Stimulated activated CD8-positive, alpha-beta memory T cell treated with anti-CD3 and anti-CD28 coated beads, Interleukin-7, amount 100 ng/mL, for 48 hours (primary cell): ENCODE measurements around the gene USP28.
"Not testable (repeated sequence)": the region's sequence is repeated elsewhere in the genome, so short reads cannot be mapped to it uniquely, and the experiment has no call there.

Experiments used
- DNase-seq, 2 donors: peaks; one replicate each; pipeline ENCODE4 v3.0.0-alpha.2; 2020; ENCODE audit warnings: low read depth in 1 of 2; ENCODE audit errors: extremely low read depth in 1 of 2

USP28 gene

GRCh38 chr11:113840932-113841664 is 34.3 kb downstream of the USP28 start:
- no peak for DNase-seq

- no peak for DNase-seq
These were observed 35.5 kb downstream of the USP28 start for GRCh38 chr11:113839842-113840241.

GRCh38 chr11:113838005-113838404 is 37.4 kb downstream of the USP28 start:
- DNase-seq = no peak

- no peak for DNase-seq
These were observed 40.1 kb downstream of the USP28 start for GRCh38 chr11:113835306-113835705.

DNA sequence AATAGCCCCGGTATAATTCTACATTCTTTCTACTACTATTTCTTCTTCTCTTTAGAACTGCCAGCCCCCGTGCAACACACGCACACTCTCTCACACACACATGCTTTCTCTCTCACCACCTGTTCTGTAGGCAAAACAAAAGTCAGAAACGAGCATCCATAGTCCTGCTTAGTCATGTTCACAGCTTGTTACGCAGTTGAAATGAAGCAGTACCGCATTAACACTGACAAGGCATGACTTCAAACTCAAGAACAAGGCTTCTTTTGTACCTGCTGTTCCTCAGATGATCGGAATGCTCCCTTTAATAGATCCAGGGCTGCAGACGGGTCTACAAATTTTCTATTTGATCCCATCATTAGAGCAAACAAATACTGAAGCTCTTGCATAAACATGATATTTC is 42.2 kb downstream of the USP28 start:
- no peak for DNase-seq

GRCh38 chr11:113831314-113831713 is 44.1 kb downstream of the USP28 start:
- DNase-seq = no peak

GRCh38 chr11:113829751-113830150 is 45.6 kb downstream of the USP28 start:
- no peak for DNase-seq

DNA sequence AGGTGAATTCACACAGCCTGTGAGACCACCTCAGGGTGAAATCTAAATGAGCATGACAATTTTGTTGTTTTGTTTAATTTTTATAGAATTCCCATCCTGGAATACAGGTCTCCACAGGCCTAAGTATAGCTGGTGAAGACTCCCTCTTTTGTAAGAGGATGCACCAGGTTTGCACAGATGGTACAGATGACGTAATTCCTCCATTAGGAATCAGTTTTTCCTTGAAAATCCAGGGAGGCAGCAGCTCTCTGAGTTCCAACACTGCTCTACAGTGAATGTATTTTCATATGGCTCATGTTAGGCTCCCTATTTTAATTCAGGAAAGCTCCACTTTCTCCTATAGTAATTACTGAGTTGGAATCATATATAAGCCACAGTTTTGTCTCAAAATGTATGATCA is 47.2 kb downstream of the USP28 start:
- no peak for DNase-seq

- no peak for DNase-seq
These were observed 47.9 kb downstream of the USP28 start for GRCh38 chr11:113827477-113827876.

GRCh38 chr11:113818426-113818825 is 56.9 kb downstream of the USP28 start:
- DNase-seq = no peak

GRCh38 chr11:113817626-113818025 is 57.7 kb downstream of the USP28 start:
- no peak for DNase-seq

GRCh38 chr11:113817162-113817561 is 58.2 kb downstream of the USP28 start:
- no peak for DNase-seq

- no peak for DNase-seq
These were observed 61.2 kb downstream of the USP28 start for GRCh38 chr11:113814181-113814580.

DNA sequence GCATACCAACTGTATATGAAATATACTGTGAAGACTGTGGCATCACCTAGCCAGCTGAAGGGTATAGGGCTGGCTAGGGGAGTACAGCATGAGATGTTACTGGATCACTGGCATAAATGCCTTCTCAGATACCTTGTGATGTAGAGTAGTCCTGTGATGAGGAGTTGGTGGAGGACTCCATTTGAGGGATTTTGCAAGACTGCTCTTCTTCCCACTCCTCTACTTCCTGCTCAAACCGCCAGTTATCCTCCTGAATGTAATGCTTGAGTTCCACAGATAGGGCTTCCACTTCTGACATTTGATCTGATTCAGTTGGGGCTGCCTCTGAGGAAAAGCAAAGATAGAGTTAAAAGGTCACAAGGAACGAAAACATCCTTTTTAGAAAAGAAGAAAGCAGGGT is 66.4 kb downstream of the USP28 start:
- no peak for DNase-seq

DNA sequence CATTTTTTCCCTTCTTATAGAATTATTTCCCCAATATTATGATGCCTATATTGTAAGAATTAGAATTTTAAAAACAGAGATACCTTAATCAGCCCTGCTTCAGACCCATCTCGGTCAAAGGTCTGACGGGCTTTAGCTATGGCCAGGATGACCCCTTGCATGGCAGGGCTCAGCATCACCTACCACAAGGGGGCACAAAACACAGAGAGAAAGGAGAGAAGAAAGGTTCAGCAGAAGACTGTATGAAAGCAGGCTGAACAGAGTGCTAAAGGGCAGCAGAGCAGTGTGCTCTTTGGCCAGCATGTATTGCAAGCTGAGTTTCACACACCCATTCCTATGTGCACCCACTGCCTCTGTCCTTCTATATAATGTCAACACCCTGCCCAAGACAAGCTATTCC is 69.0 kb downstream of the USP28 start:
- no peak for DNase-seq

- DNase-seq = no peak
These were observed 69.7 kb downstream of the USP28 start for GRCh38 chr11:113805640-113806039.

DNA sequence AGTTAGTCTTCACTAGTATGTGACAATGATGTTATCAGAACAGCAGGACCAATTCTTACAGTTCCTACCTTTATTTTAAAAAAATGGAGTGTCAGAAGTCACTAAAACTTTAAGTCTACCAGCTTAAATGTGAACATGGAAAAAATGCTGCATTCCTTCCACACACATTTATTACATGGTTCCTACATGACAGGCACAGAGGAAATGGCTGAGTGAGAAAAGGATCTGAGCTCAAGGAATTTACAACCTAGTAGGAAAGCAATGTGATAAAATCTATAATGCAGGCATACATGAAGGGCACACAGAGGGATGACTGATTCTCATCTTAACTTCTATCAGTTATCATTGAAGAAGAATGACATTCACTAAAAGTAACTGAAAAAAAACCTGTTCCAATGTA is 72.8 kb downstream of the USP28 start:
- DNase-seq = no peak

GRCh38 chr11:113796663-113797259 is 78.6 kb downstream of the USP28 start:
- no peak for DNase-seq

- no peak for DNase-seq
These were observed 85.6 kb downstream of the USP28 start for GRCh38 chr11:113789675-113790320.

- not testable (repeated sequence) for DNase-seq
These were observed 86.4 kb downstream of the USP28 start for GRCh38 chr11:113789016-113789415.

DNA sequence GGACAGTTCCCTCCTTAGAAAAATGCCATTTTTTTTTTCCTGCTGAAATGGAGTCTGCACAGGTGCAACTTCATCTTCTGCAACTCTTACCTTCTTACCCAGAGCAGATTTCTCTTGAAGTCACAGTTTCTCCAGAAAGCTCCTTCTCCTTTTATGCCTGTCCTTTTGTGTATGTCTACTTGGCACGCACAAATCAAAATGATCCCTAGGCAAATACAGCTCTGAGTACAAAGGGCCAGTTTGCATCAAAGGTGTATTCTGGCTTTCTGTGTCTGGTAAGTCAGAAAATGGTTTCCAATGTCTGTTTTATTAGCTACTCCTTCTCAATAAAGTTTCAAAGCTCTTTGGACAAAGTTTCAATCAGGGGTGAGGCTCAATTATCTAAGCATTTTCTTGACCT is 93.2 kb downstream of the USP28 start:
- DNase-seq = no peak

DNA sequence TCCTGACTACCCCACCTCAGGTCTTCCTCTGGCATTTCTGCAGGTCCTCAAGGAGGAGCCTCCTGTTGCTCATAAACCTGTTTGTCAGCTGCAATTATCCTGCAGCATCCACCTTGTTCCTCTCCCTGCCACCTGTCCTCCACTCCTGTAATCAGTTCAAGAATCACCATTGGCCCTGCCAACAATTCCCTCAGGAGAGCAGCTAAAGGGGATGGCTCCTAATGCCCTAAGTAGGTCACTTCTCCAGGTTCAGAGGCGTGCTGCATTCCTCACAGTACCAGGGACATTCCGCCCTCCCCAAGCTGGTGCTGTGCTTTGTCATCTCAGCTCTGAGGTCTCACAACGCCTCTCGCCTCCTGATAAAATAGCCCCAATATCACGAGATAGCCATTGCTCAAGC is 93.7 kb downstream of the USP28 start:
- no peak for DNase-seq
